HepG2 (cell line): ENCODE data around the gene CHFR. TPM values are rescaled to one million over a fixed set of nuclear protein-coding genes. Genes with fewer than 3 reads are reported as not detected.

Source experiments
- ATAC-seq: fragments of 200-7000 bp; cut with Tn5 transposase; 3 replicates; pipeline ENCODE4 v1.9.1; 2020; ENCODE audit warnings: mild to moderate bottlenecking, moderate library complexity
- BruUV-seq: library from RNA; stranded (reverse); fragments of 400-500 nt; replicated peaks from 2 replicates; lab custom pipeline; 2021; lab: Mats Ljungman, UMichigan
- CTCF ChIA-PET: fragments of 300-600 bp; formaldehyde crosslinking; extraction: SDS; loops from one replicate; lab custom pipeline; 2021; ENCODE audit warnings: low total read pairs, inconsistent platforms, low intra/inter-chr PET ratio; lab: Yijun Ruan, JAX
- POLR2A ChIA-PET: fragments of 350-600 bp; sonication (Branson Sonifier 250); formaldehyde crosslinking; loops from one replicate; lab custom pipeline; 2020; ENCODE audit warnings: antibody characterized with exemption, inconsistent platforms; lab: Yijun Ruan, JAX
- DNase-seq: peaks from one replicate; pipeline ENCODE4 v3.0.0-alpha.2; 2015; ENCODE audit warnings: low spot score
- FAIRE-seq: peaks from 3 replicates; lab custom pipeline; 2011; peaks lifted over from hg19 to GRCh38; lab: Jason Lieb, UNC
- H2AFZ ChIP-seq: one replicate; pipeline ENCODE4 v1.6.1; 2011; ENCODE audit warnings: low read length, inconsistent platforms
- H3K27ac ChIP-seq: fragments of 300-600 bp; 3 replicates; pipeline ENCODE4 v1.8.0; 2011; ENCODE audit warnings: mixed run types, mild to moderate bottlenecking, mixed read lengths, low read length, inconsistent platforms; ENCODE audit not compliant: insufficient read depth; ENCODE audit errors: extremely low read length
- H3K27me3 ChIP-seq, 2 experiments: fragments of 200-600 bp in 1 of 2; 2 replicates in 1 of 2; 3 replicates in 1 of 2; pipeline versions ENCODE4 v1.6.0 to v1.8.0; 2011; ENCODE audit warnings: low read length in 2 of 2, mild to moderate bottlenecking in 2 of 2, moderate library complexity in 2 of 2, inconsistent platforms in 1 of 2; ENCODE audit not compliant: insufficient read depth in 2 of 2, control insufficient read depth in 1 of 2
- H3K36me3 ChIP-seq, 2 experiments: fragments of 200-600 bp in 1 of 2; replicated peaks in 1 of 2; 2 replicates in 1 of 2; 3 replicates in 1 of 2; pipeline versions ENCODE4 v1.5.1 to v1.8.0; 2011; ENCODE audit warnings: low read length in 2 of 2, inconsistent platforms in 1 of 2; ENCODE audit not compliant: insufficient read depth in 2 of 2, control insufficient read depth in 1 of 2
- H3K4me1 ChIP-seq: 2 replicates; pipeline ENCODE4 v1.5.1; 2012; ENCODE audit warnings: low read length, inconsistent platforms; ENCODE audit not compliant: insufficient read depth
- H3K4me2 ChIP-seq: 2 replicates; pipeline ENCODE4 v1.6.0; 2011; ENCODE audit warnings: low read depth, low read length, inconsistent platforms
- H3K4me3 ChIP-seq, 3 experiments: fragments of 200-600 bp in 1 of 3; sonication (generic), shearing (Covaris generic) in 1 of 3; replicated peaks in 1 of 3; 2 replicates each; pipeline ENCODE4 v1.5.1; 2011 to 2016; ENCODE audit warnings: low read length in 3 of 3, inconsistent platforms in 2 of 3, low read depth in 2 of 3, mild to moderate bottlenecking in 2 of 3, control low read depth in 1 of 3, mixed read lengths in 1 of 3; ENCODE audit not compliant: insufficient read depth in 1 of 3
- H3K79me2 ChIP-seq: one replicate; pipeline ENCODE4 v1.6.1; 2011; ENCODE audit warnings: low read length, inconsistent platforms; ENCODE audit not compliant: insufficient read depth
- H3K9ac ChIP-seq: 2 replicates; pipeline ENCODE4 v1.6.0; 2011; ENCODE audit warnings: mild to moderate bottlenecking, low read depth, low read length, inconsistent platforms; ENCODE audit not compliant: insufficient read depth
- H3K9me3 ChIP-seq: 2 replicates; pipeline ENCODE4 v1.5.1; 2012; ENCODE audit warnings: mild to moderate bottlenecking, low read length
- H4K20me1 ChIP-seq: 2 replicates; pipeline ENCODE4 v1.6.0; 2011; ENCODE audit warnings: inconsistent platforms, mild to moderate bottlenecking, low read length, moderate library complexity; ENCODE audit not compliant: insufficient read depth
- AGO2 ChIP-seq: fragments of 200-400 bp; formaldehyde crosslinking; optimal IDR thresholded peaks from 2 replicates; pipeline ENCODE3; 2017; ENCODE audit warnings: mild to moderate bottlenecking, low read depth, low read length, moderate library complexity
- GATA4 ChIP-seq: sonication (generic); IDR thresholded peaks from 2 replicates; pipeline ENCODE4 v1.6.1; 2016; ENCODE audit warnings: antibody characterized with exemption, low read depth, borderline replicate concordance
- MAFK ChIP-seq, 2 experiments: IDR thresholded peaks in 1 of 2; conservative IDR thresholded peaks in 1 of 2; 2 replicates each; pipeline ENCODE4 v1.6.1; 2011; ENCODE audit warnings: improper control_type of control experiment in 2 of 2, low read length in 2 of 2
- POGZ ChIP-seq: sonication (generic); formaldehyde crosslinking; IDR thresholded peaks from 2 replicates; pipeline ENCODE4 v1.4.0; 2020; ENCODE audit warnings: mild to moderate bottlenecking, missing genetic modification reagents
- PRPF4 ChIP-seq: fragments of 200-400 bp; formaldehyde crosslinking; IDR thresholded peaks from 2 replicates; pipeline ENCODE4 v1.6.1; 2016; ENCODE audit warnings: low read length, low read depth; ENCODE audit not compliant: poor library complexity, severe bottlenecking
- RBFOX2 ChIP-seq: fragments of 200-400 bp; formaldehyde crosslinking; IDR thresholded peaks from 2 replicates; pipeline ENCODE4 v1.6.1; 2017; ENCODE audit warnings: low read depth, mild to moderate bottlenecking, low read length
- SALL2 ChIP-seq: sonication (generic); formaldehyde crosslinking; IDR thresholded peaks from 2 replicates; pipeline ENCODE4 v1.8.1; 2023; ENCODE audit warnings: mild to moderate bottlenecking, missing genetic modification reagents, inconsistent platforms
- ZNF350 ChIP-seq: sonication (generic); formaldehyde crosslinking; IDR thresholded peaks from 2 replicates; pipeline ENCODE4 v1.4.0; 2020; ENCODE audit warnings: mild to moderate bottlenecking, low read depth, missing genetic modification reagents, borderline replicate concordance
- ZNF557 ChIP-seq: sonication (generic); formaldehyde crosslinking; IDR thresholded peaks from 2 replicates; pipeline ENCODE4 v1.4.0; 2020; ENCODE audit warnings: missing genetic modification reagents
- ZSCAN21 ChIP-seq: sonication (generic); formaldehyde crosslinking; IDR thresholded peaks from 2 replicates; pipeline ENCODE4 v1.8.0; 2022; ENCODE audit warnings: mild to moderate bottlenecking, missing genetic modification reagents, moderate library complexity, borderline replicate concordance
- WGBS: methylation state at CpG from one replicate; pipeline ENCODE4 v1.1.6; 2017; ENCODE audit warnings: low lambda C conversion rate; 5-methylcytosine and 5-hydroxymethylcytosine counted together
- in situ Hi-C: cut with HindIII; loops from 2 replicates; pipeline ENCODE4 v1.10.0; 2017; ENCODE audit warnings: low pct_unique_long_range_greater_than_20kb; ENCODE audit not compliant: extremely low pct_ligation_motif_present
- intact Hi-C: fragments of 100-400 bp; cut with micrococcal nuclease; formaldehyde crosslinking; loops from one replicate; pipeline ENCODE4 v1.10.0; 2022; ENCODE audit not compliant: unreplicated experiment
- polyA plus RNA-seq, 8 experiments: library from polyadenylated mRNA; depleted of rRNA in 3 of 8; stranded (reverse) in 7 of 8; unstranded in 1 of 8; fragments of >200 nt; fragmentation: Illumina TruSeq in 4 of 8; extraction: Trizol in 4 of 8; gene quantifications; 2 replicates each; pipeline versions ENCODE4 v1.2.1 to v1.2.3, GENCODE V29; 2011 to 2016; ENCODE audit warnings: low read depth in 4 of 8, missing spikeins in 1 of 8, mixed read lengths in 1 of 8; ENCODE audit not compliant: insufficient read depth in 1 of 8
- total RNA-seq, 5 experiments: library from RNA; depleted of rRNA; stranded (reverse); fragments of >200 nt; fragmentation: Illumina TruSeq; extraction: Trizol; gene quantifications; 2 replicates each; pipeline ENCODE4 v1.2.3, GENCODE V29; 2016; ENCODE audit warnings: low read depth in 1 of 5
- TF ChIP-seq, protein P1 (sequence below): sonication (generic); formaldehyde crosslinking; IDR thresholded peaks from 2 replicates; pipeline ENCODE4 v1.5.0; 2020; ENCODE audit warnings: missing genetic modification reagents
- TF ChIP-seq, protein P2 (sequence below): IDR thresholded peaks from 2 replicates; pipeline ENCODE4 v1.6.1; 2016; ENCODE audit warnings: control low read depth

CHFR gene
- total and polyA plus RNA-seq, 2 of the 13 experiments (the other 11 are each of a cell fraction or from before 2014, with no cell fraction given): 21.4 to 21.5 TPM

DNA sequence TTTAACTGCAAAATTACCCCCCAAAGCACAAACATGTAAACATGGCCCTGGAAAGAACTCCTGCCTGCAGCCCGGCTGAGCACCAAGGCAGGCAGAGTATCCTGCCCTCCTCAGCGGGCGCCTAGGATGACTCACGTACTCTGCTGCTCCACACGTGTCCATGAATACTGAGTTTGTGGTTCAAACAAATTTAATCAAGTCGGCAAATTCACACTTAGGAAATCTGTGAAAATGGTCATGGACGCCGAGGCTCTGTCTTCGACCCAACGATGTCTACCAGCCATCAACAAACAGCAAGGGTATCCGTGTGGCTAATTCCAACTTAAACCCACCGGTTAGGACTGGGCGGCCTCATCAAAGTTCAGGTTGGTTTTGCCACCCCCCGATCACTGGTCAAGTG is 84.3 kb downstream of the CHFR start:
- Histone ChIP-seq H3K79me2 (peaks cover 6% of the 10 kb centered on the region), H2AFZ (no peak overlapping the region), H3K4me1 (no peaks in the 10 kb centered on the region), H4K20me1 (0 out of 2 replicates have a peak, but pooled peaks cover 7% of the 10 kb centered on the region), H3K9ac (no peak overlapping the region), H3K36me3 (peaks cover 47 to 82% of the 10 kb centered on the region in 2 experiments), H3K9me3 (no peaks in the 10 kb centered on the region), H3K27me3 (no peaks in the 10 kb centered on the region), H3K4me3 (no peak overlapping the region), H3K4me2 (no peak overlapping the region), H3K27ac (no peak overlapping the region)
- ChIA-PET POLR2A (no interaction called here), CTCF (no interaction called here)
- ATAC-seq (no peak), FAIRE-seq (no peak), DNase-seq (no peak)
- intact Hi-C loops (no loop called here), in situ Hi-C loops (no loop called here)
- 99% methylated on average over 14 of the region's 14 CpGs for WGBS
- TSS peak; percentile 27 for BruUV-seq
- TF ChIP-seq GATA4 (no peak), SALL2 (CRISPR knock-in tag) (no peak), MAFK (conservative IDR thresholded peaks at IDR 0.05 in 1 of 2, IDR thresholded peaks at IDR 0.05 in 1 of 2; ENCODE audit: low read length in 2 of 2) (peak; percentile 60 to 62), ZSCAN21 (no peak)

DNA sequence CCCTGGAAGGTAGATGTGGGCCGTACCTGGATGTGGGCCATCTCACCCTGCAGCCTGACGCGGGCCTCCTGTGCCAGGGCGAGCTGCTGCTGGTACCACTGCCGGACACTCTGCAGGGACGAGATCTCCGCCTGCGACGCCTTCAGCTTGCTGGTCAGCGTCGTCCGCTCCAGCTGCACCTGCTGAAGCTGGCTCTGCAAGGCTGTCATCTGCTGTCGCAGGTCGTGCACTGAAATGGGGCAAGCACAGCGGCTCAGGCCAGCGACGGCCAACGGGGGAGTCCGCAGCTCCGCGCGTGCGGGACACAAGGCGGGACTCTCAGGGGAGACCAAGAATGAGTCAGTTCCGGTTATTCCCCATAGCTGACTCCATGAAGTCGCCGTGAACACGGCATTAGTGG is 85.7 kb downstream of the CHFR start:
- FAIRE-seq (no peak), DNase-seq (no peak), ATAC-seq (no peak)
- Histone ChIP-seq H4K20me1 (0 out of 2 replicates have a peak, but pooled peaks cover 7% of the 10 kb centered on the region), H3K4me3 (no peak overlapping the region), H3K79me2 (peaks cover 4% of the 10 kb centered on the region), H3K36me3 (peaks cover 50 to 84% of the 10 kb centered on the region in 2 experiments), H3K27me3 (no peaks in the 10 kb centered on the region), H3K9ac (no peak overlapping the region), H3K27ac (no peak overlapping the region), H3K9me3 (no peaks in the 10 kb centered on the region), H3K4me1 (no peaks in the 10 kb centered on the region), H2AFZ (no peak overlapping the region), H3K4me2 (no peak overlapping the region)
- in situ Hi-C loops (no loop called here), intact Hi-C loops (no loop called here)
- CTCF ChIA-PET: no interaction called here
- POLR2A ChIA-PET: no interaction called here
- BruUV-seq: no TSS peak
- 98% methylated on average over 18 of the region's 28 CpGs for WGBS
- TF ChIP-seq ZNF350 (CRISPR knock-in tag): no peak
- TF ChIP-seq, protein P1, sequence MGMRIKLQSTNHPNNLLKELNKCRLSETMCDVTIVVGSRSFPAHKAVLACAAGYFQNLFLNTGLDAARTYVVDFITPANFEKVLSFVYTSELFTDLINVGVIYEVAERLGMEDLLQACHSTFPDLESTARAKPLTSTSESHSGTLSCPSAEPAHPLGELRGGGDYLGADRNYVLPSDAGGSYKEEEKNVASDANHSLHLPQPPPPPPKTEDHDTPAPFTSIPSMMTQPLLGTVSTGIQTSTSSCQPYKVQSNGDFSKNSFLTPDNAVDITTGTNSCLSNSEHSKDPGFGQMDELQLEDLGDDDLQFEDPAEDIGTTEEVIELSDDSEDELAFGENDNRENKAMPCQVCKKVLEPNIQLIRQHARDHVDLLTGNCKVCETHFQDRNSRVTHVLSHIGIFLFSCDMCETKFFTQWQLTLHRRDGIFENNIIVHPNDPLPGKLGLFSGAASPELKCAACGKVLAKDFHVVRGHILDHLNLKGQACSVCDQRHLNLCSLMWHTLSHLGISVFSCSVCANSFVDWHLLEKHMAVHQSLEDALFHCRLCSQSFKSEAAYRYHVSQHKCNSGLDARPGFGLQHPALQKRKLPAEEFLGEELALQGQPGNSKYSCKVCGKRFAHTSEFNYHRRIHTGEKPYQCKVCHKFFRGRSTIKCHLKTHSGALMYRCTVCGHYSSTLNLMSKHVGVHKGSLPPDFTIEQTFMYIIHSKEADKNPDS: no peak
- TF ChIP-seq PRPF4: no peak
- TF ChIP-seq POGZ: no peak
- TF ChIP-seq, protein P2, sequence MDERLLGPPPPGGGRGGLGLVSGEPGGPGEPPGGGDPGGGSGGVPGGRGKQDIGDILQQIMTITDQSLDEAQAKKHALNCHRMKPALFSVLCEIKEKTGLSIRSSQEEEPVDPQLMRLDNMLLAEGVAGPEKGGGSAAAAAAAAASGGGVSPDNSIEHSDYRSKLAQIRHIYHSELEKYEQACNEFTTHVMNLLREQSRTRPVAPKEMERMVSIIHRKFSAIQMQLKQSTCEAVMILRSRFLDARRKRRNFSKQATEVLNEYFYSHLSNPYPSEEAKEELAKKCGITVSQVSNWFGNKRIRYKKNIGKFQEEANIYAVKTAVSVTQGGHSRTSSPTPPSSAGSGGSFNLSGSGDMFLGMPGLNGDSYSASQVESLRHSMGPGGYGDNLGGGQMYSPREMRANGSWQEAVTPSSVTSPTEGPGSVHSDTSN (CRISPR knock-in tag): no peak
- peak; percentile 77 for TF ChIP-seq AGO2
- TF ChIP-seq RBFOX2: peak; percentile 48
- no peak for TF ChIP-seq ZNF557 (CRISPR knock-in tag)
